NT2/D1 (cell line): ENCODE data around the gene IL20RB.

Experiments used
- SUZ12 ChIP-seq: IDR thresholded peaks from 2 replicates; pipeline ENCODE4 v1.6.1; 2011; ENCODE audit not compliant: insufficient read length, insufficient read depth; ENCODE audit errors: extremely low read depth
- ZNF274 ChIP-seq: IDR thresholded peaks from 2 replicates; pipeline ENCODE4 v1.6.1; 2011; ENCODE audit warnings: mild to moderate bottlenecking, low read depth, low read length

DNA sequence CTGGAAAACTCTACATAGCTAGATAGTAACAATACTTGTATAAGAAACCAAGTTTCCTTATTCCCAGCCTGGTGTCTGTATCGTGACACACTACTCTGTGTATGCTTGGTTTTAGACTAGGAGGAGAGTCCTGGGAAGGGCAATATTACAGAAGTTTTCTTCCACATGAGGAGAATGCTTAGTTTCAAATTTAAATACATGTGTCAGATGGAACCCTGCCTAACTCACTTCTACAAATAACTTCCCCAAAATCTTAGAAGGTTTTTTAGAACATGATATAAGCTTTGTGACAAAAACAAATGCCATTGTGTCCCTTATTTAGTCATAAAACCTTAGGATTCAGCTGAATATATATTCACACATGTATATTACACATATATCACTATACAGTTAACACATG is 7.2 kb upstream of the IL20RB start:
- no peak for TF ChIP-seq SUZ12
- no peak for TF ChIP-seq ZNF274
